Fibroblast of skin of left biceps (primary cell): Measurements from ENCODE around the gene TSPAN8.
"Not testable (repeated sequence)": the region's sequence is repeated elsewhere in the genome, so short reads cannot be mapped to it uniquely, and the experiment has no call there.

Experiments
- DNase-seq, 2 experiments: peaks; one replicate each; pipeline ENCODE4 v3.0.0-alpha.2; 2013; ENCODE audit warnings: low read depth in 2 of 2

Gene TSPAN8

GRCh38 chr12:71164568-71165197 is 6.9 kb upstream of the TSPAN8 start:
- DNase-seq = no peak

GRCh38 chr12:71164166-71164565 is 6.4 kb upstream of the TSPAN8 start:
- no peak for DNase-seq

GRCh38 chr12:71162832-71163763 is 5.3 kb upstream of the TSPAN8 start:
- DNase-seq = no peak

GRCh38 chr12:71161591-71161990 is 3.8 kb upstream of the TSPAN8 start:
- no peak for DNase-seq

- no peak for DNase-seq
Observed at GRCh38 chr12:71160585-71160984, 2.8 kb upstream of the TSPAN8 start.

- DNase-seq = no peak
Observed at GRCh38 chr12:71159878-71160277, 2.1 kb upstream of the TSPAN8 start.

GRCh38 chr12:71159264-71159663 is 1.5 kb upstream of the TSPAN8 start:
- no peak for DNase-seq

- no peak for DNase-seq
Observed at GRCh38 chr12:71158361-71158882, 623 bp upstream of the TSPAN8 start.

GRCh38 chr12:71155225-71155624 is 2.6 kb downstream of the TSPAN8 start:
- no peak for DNase-seq

GRCh38 chr12:71152851-71153250 is 4.9 kb downstream of the TSPAN8 start:
- no peak for DNase-seq

GRCh38 chr12:71150041-71150440 is 7.8 kb downstream of the TSPAN8 start:
- not testable (repeated sequence) for DNase-seq

GRCh38 chr12:71144682-71145081 is 13.1 kb downstream of the TSPAN8 start:
- no peak for DNase-seq

- DNase-seq = no peak
Observed at GRCh38 chr12:71142956-71143355, 14.8 kb downstream of the TSPAN8 start.

- DNase-seq = no peak
Observed at GRCh38 chr12:71142016-71142415, 15.8 kb downstream of the TSPAN8 start.

GRCh38 chr12:71141378-71141926 is 16.3 kb downstream of the TSPAN8 start:
- no peak for DNase-seq

GRCh38 chr12:71139153-71139735 is 18.6 kb downstream of the TSPAN8 start:
- no peak for DNase-seq

- DNase-seq = no peak
Observed at GRCh38 chr12:71138011-71138410, 19.8 kb downstream of the TSPAN8 start.

- DNase-seq = no peak
Observed at GRCh38 chr12:71135812-71136176, 22.0 kb downstream of the TSPAN8 start.

- DNase-seq = no peak
Observed at GRCh38 chr12:71135077-71135811, 22.6 kb downstream of the TSPAN8 start.

GRCh38 chr12:71134405-71134804 is 23.4 kb downstream of the TSPAN8 start:
- no peak for DNase-seq

GRCh38 chr12:71130521-71131069 is 27.2 kb downstream of the TSPAN8 start:
- DNase-seq = no peak
